NCI-H2196 (cell line): ENCODE measurements around the gene ELFN2.

ENCODE experiments used
- DNase-seq: peaks from one replicate; lab custom pipeline; 2025; ENCODE audit not compliant: unreplicated experiment; lab: John Stamatoyannopoulos, UW

Gene ELFN2

DNA sequence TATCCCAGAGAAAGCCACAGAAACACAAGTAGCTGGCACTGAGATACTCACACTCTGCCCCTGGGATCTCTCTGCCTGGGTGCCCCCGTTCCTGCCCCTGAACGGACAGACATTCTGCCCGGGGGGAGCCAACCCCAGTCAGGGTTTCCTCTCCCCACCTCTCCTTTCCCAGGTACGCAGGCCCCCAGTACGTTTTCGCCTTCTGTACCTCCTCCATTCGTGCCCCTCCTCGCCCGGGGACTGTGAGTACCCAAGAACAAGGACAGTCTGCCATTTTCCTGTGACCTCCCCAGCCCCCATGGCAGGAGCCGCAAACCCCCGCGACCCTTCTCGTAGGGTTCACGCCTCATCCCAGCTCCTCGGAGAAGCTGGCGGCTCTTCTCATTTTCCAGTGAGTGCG lies 29.1 kb upstream of the ELFN2 start:
- no peak for DNase-seq

DNA sequence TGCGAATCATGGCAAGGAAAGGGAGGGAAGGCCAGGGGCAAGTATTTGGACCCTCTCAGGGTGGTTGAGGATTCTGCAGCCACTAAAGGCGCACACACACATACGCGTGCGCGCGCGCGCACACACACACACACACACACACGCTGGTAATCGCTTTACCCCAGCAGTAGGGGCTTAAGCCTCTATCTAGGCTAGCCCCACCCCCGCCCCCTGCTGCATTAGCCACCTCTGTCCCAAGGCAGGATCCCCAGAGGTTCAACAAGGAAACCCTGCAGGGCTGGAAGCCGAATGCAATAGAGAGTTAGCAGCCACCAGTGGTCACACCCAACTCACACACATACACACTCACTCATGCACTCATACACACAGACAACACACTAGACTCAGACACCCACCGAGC lies 28.6 kb upstream of the ELFN2 start:
- no peak for DNase-seq

GRCh38 chr22:37454857-37455686 lies 27.8 kb upstream of the ELFN2 start:
- no peak for DNase-seq

DNA sequence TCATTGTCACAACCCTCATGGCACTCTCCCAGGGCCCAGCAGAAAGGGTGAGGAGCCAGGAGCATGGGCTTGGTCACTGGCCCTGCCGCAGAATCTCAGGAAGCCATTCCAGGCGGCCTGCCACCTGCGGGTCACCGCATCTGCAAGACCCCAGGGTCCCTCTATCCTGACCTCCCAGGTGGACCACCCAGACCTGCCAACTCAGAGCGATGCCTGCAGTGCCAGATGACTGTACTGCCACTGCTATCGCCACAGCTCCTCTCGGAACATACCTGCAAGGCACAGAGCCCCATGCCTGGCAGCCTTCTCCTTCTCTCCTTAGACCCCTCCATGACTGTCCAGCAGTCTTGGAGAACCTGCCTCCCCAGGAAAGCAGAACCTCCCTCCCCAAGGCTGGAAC lies 26.4 kb upstream of the ELFN2 start:
- no peak for DNase-seq

DNA sequence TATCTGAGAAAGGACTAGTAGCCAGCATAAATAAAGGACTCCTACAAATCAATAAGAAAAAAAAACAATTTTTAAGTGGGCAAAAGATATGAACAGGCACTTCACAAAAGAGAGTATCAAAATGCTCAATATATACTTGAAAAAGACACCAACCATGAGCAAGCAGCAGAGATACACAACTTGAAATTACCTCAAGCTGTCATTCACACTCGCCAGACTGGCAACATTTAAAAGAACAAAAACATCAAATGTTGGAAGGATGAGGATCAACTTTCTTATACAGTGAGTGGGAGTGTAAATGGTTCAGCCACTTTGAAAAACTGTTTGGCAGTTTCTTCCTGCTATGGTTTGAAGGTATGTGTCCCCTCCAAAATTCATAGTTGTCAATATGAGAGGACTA lies 23.9 kb upstream of the ELFN2 start:
- no peak for DNase-seq

- DNase-seq: no peak
Measured at GRCh38 chr22:37449331-37450001, 22.2 kb upstream of the ELFN2 start.

DNA sequence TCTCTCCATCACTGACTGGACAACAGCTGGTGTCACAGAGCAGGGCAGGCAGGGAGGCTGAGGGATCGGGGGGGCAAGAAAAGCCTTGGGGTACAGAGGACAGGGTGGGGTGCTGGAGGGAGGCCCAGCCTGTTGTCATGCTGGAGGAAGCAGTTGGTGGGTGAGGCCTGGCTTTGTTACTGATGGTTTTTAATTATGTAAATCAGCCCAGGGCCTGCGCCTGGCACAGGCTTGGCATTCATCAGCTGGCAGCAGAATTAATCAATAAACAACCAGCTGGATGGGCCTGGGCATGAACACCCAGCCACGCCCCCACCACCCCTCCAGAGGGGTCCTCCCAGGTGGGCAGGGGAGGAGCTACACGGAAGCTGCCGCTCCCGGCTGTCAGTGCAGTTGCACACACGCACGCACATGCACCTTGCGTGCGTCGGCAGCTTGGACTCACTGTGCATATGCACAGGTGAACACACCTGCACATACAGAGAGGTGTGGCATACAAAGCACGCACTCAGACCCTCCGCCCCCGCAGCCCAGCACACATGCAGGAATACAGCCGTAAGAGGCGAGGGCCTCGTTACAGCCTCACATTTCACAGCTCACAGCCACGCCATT lies 21.3 kb upstream of the ELFN2 start:
- DNase-seq: no peak

GRCh38 chr22:37445501-37445900 lies 18.2 kb upstream of the ELFN2 start:
- no peak for DNase-seq

GRCh38 chr22:37443977-37444376 lies 16.7 kb upstream of the ELFN2 start:
- DNase-seq: no peak

- DNase-seq: no peak
Measured at GRCh38 chr22:37443086-37443485, 15.8 kb upstream of the ELFN2 start.

DNA sequence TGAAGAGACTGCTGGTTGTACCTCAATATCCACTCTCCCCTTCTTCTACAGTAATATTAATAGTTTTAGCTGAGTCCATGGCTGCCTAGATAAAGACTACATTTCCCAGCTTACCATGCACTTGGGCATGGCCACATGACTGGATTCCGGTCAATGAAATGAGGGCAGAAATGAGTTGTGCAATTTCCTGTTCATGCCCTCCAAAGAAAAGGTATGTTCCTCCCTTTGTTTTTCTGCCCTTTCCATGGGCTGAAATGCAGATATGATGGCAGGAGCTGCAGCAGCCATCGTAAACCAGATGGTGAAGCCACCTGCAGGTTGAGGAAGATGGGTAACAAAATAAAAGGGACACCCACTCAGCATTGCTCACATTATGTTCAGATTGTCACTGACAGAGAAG lies 15.3 kb upstream of the ELFN2 start:
- DNase-seq: no peak

GRCh38 chr22:37442135-37442534 lies 14.9 kb upstream of the ELFN2 start:
- no peak for DNase-seq

DNA sequence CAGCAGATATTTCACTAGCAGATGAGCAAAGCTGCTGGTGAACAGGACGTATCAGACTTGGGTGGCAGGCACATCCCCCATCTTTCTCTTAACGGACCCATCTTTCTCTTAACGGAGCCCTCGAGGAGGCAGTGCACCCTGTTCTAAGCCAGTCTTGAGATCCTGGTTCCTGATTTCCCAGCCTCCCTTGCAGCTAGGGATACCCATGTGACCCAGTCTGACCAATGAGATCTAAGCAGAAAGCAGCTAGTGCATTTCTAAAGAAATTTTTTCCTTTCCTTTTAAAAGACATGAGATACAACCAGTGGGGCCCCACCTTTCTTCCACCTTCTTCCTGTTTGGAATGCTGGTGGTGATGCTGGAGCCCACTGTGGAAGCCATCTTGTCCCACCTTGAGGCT lies 13.6 kb upstream of the ELFN2 start:
- no peak for DNase-seq

DNA sequence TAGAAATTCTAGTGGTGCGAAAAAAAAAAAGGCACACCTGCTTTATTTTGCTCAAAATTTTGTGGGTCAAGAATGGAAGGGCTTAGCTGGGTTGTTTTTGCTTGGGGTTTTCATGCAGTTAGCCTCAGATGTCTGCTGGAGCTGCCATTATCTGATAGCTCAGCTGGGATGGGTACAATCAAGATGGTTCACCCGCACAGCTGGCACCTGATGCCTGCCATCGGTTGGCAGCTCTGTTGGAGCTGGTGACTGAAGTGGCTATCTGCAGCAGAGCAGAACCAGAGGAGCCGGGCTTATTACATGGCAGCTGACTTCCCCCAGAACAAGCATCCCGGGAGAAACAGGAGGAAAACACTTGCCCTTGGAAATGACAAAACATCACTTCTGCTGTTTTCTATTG lies 12.1 kb upstream of the ELFN2 start:
- DNase-seq: no peak

DNA sequence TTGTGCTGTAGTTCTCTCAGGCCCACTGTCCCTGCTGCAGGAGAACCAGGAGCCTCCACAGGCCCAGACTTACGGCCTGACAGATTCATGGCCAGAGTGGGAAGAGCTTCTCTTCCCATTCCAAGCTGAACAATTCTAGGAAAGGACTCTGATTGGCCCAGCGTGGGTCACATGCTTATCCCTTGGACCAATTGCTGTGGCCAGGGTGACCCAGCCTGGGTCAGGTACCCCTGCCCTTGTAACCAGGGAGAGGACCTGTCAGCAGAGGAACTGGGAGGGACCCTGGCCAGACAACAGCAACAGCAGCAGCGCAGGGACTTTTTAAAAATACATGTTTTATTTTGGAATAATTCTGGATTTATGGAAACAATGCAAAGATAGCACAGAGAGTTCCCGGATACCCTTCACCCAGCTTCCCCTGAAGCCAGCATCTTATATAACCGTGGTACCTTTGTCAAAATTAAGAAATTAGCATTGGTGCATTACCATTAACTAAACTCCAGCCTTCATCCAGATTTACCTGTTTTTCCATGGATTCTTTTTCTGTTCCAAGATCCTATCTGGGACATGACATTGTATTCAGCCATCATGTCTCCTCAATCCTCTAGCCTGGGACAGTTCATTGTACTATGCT lies 8.8 kb upstream of the ELFN2 start:
- no peak for DNase-seq

GRCh38 chr22:37433786-37434185 lies 6.5 kb upstream of the ELFN2 start:
- DNase-seq: no peak

GRCh38 chr22:37432708-37433054 lies 5.4 kb upstream of the ELFN2 start:
- DNase-seq: no peak

DNA sequence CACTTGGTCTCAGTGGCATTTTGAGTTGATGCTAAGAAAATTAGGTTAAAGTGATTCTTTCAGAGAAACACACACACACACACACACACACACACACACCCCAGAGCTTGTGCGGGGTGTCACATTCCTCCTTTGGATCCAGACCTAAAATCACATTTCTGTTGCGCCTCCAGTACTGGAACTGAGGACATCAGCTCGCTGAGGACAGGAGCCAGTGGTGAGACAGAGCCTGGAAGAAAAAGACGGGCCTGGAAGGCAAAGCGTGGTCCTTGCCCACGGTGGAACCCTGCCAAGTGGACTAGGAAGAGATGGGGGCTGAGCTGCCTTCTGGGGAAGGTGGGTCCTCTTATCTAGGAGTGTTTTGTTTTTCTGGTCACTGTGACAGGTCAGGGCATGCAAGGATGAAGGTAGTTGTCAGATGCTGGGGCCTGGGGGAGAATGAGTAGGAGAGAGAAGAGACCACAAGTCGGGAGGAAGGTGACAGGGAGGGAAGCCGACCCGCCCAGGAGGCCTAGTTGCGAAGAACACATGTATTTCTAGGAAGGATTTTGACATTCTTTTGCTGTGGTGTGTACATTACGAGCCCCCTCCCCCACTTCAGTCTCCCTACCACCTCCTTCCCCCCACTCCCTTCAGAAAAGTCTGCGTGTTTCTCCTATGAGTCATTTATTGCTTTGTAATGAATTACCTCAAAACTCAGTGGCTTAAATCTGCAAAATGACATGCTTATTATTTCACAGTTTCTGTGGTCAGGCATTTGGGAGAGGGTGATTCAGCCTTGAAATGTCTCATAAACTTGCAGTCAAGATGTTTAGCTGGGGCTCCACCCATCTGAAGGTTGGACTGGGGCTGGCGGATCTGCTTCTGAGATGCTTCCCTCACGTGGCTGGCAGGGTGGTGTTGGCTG lies 4.8 kb upstream of the ELFN2 start:
- no peak for DNase-seq

DNA sequence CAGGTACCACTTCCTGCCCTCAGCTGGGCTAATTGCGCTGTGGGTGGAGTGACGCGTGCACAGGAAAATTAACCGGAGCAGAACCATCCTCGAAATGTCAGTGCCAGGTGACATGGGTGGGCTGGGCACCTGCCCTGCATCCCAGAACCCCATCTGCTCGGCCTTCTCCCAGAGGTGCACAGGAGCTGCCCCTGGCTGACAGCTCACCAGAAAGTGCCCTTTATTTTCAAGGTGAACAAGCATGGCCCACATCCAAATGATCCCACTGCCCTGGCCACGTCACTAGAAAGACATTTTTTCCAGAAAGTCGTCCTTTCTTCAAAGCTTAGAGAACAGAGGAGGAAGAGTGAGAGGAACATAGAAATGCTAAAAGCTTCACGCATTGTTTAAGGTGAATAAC lies 4.1 kb upstream of the ELFN2 start:
- no peak for DNase-seq

GRCh38 chr22:37430941-37431340 lies 3.7 kb upstream of the ELFN2 start:
- DNase-seq: no peak
